ENCODE data around the gene PPP2R2C.

DNA sequence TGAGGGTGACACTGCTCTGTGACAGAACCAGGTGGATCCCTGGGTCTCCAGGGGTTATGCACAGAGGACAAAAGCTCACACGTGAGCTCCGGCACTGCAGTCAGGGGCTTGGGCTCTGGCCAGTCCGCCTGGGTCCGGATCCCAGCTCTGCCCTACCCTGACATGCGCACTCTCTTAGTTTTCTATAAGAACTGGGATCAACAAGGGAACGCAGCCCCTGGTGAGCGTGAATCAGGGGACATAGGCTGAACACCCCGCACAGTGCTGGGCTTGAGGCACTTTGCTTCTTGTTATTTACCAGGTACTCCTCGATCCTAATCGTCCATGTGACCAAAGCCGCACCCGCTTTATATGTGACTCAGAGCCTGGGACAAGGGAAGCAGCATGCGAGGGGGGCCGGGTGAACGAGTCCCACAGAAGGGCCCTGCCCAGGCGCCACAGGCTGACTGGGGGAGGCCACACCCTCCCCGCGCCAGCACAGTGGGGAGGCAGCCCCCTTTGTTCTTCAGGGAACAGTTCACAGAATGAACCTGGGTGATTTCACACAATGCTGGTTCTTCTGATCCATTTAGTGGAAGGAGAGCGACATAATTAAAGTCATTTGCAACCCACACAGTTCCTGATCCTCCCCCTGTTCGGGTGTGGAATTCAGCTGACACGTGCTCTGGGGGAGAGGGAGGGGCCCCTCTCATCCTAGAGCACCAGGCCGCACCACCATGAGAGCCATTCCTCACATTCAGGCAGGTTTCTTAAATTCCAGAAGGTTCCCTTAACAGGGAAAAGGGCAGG, 147.2 kb downstream of the PPP2R2C start:
- TF ChIP-seq, protein P1, sequence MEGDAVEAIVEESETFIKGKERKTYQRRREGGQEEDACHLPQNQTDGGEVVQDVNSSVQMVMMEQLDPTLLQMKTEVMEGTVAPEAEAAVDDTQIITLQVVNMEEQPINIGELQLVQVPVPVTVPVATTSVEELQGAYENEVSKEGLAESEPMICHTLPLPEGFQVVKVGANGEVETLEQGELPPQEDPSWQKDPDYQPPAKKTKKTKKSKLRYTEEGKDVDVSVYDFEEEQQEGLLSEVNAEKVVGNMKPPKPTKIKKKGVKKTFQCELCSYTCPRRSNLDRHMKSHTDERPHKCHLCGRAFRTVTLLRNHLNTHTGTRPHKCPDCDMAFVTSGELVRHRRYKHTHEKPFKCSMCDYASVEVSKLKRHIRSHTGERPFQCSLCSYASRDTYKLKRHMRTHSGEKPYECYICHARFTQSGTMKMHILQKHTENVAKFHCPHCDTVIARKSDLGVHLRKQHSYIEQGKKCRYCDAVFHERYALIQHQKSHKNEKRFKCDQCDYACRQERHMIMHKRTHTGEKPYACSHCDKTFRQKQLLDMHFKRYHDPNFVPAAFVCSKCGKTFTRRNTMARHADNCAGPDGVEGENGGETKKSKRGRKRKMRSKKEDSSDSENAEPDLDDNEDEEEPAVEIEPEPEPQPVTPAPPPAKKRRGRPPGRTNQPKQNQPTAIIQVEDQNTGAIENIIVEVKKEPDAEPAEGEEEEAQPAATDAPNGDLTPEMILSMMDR (conservative IDR thresholded peaks at IDR 0.05; ENCODE audit: low read depth, low read length), result no peak
- TF ChIP-seq USF2 (IDR thresholded peaks at IDR 0.05; ENCODE audit: low read depth, low read length), result no peak
- TF ChIP-seq POLR2A (IDR thresholded peaks at IDR 0.05; ENCODE audit: low read depth, low read length), result no peak
- TF ChIP-seq BHLHE40 (IDR thresholded peaks at IDR 0.05; ENCODE audit: low read depth, low read length), result no peak
- no peak for TF ChIP-seq NFE2L2 (IDR thresholded peaks at IDR 0.05; ENCODE audit: low read depth, low read length)
- no peak for TF ChIP-seq RFX5 (IDR thresholded peaks at IDR 0.05; ENCODE audit: low read depth, low read length)
- TF ChIP-seq MXI1 (IDR thresholded peaks at IDR 0.05; ENCODE audit: borderline replicate concordance, low read depth, low read length), result no peak
- TF ChIP-seq FOS (IDR thresholded peaks at IDR 0.05; ENCODE audit: low read depth, low read length), result no peak

All from IMR-90 (cell line).